Epidermal melanocyte (primary cell): Measurements from ENCODE around the gene DUSP12.
"Not testable (repeated sequence)": the region's sequence is repeated elsewhere in the genome, so short reads cannot be mapped to it uniquely, and the experiment has no call there.

Source experiments
- DNase-seq: peaks from one replicate; pipeline ENCODE4 v3.0.0; 2011; ENCODE audit warnings: low spot score; ENCODE audit not compliant: insufficient read length

The DUSP12 gene

GRCh38 chr1:161769673-161770045, 20.1 kb downstream of the DUSP12 start:
- DNase-seq, result not testable (repeated sequence)

GRCh38 chr1:161770250-161770649, 20.7 kb downstream of the DUSP12 start:
- no peak for DNase-seq

GRCh38 chr1:161771161-161771560, 21.6 kb downstream of the DUSP12 start:
- no peak for DNase-seq

GRCh38 chr1:161771973-161772372, 22.4 kb downstream of the DUSP12 start:
- no peak for DNase-seq

- DNase-seq, result no peak
These were observed 22.8 kb downstream of the DUSP12 start for GRCh38 chr1:161772397-161772796.

GRCh38 chr1:161773791-161774190, 24.2 kb downstream of the DUSP12 start:
- DNase-seq, result no peak

- DNase-seq, result no peak
These were observed 27.7 kb downstream of the DUSP12 start for GRCh38 chr1:161777261-161777660.

GRCh38 chr1:161778522-161778921, 28.9 kb downstream of the DUSP12 start:
- DNase-seq, result no peak

GRCh38 chr1:161779393-161779792, 29.8 kb downstream of the DUSP12 start:
- no peak for DNase-seq

GRCh38 chr1:161781995-161782394, 32.4 kb downstream of the DUSP12 start:
- no peak for DNase-seq

- no peak for DNase-seq
These were observed 33.3 kb downstream of the DUSP12 start for GRCh38 chr1:161782886-161783285.

- DNase-seq, result no peak
These were observed 35.4 kb downstream of the DUSP12 start for GRCh38 chr1:161784968-161785367.

GRCh38 chr1:161787355-161787754, 37.8 kb downstream of the DUSP12 start:
- no peak for DNase-seq

GRCh38 chr1:161790587-161791317, 41.2 kb downstream of the DUSP12 start:
- DNase-seq, result no peak

- DNase-seq, result no peak
These were observed 42.5 kb downstream of the DUSP12 start for GRCh38 chr1:161791904-161792655.

GRCh38 chr1:161792740-161793139, 43.2 kb downstream of the DUSP12 start:
- DNase-seq, result peak; percentile 42

GRCh38 chr1:161799792-161800191, 50.2 kb downstream of the DUSP12 start:
- DNase-seq, result no peak

GRCh38 chr1:161801955-161802354, 52.4 kb downstream of the DUSP12 start:
- no peak for DNase-seq

- no peak for DNase-seq
These were observed 53.6 kb downstream of the DUSP12 start for GRCh38 chr1:161803181-161803580.

GRCh38 chr1:161805399-161806197, 56.0 kb downstream of the DUSP12 start:
- DNase-seq, result no peak
